ENCODE data around the gene DDX1. TPM values are rescaled to one million over a fixed set of nuclear protein-coding genes. Genes with fewer than 3 reads are reported as not detected.
"Not testable (repeated sequence)": the region's sequence is repeated elsewhere in the genome, so short reads cannot be mapped to it uniquely, and the experiment has no call there.

DDX1 gene
- total RNA-seq, 1 donor from 2014 or later: 81.3 TPM

GRCh38 chr2:15606481-15607441, 15.1 kb downstream of the DDX1 start:
- Histone ChIP-seq H3K4me3 (ENCODE audit: low read depth, low read length) (no peak overlapping the region), H3K27me3 (ENCODE audit: control insufficient read depth, insufficient read depth, low read length) (no peaks in the 10 kb centered on the region), H3K36me3 (ENCODE audit: control insufficient read depth, insufficient read depth, low read length) (peaks cover 12% of the 10 kb centered on the region)
- no peak for TF ChIP-seq CTCF (IDR thresholded peaks at IDR 0.05; ENCODE audit: insufficient read depth, low read length, severe bottlenecking)
- DNase-seq (ENCODE audit: low read depth) (no peak), FAIRE-seq (no peak)

- FAIRE-seq (no peak), DNase-seq (ENCODE audit: low read depth) (no peak)
- H3K4me3 ChIP-seq (ENCODE audit: low read depth, low read length): no peak overlapping the region
- no peaks in the 10 kb centered on the region for H3K27me3 ChIP-seq (ENCODE audit: control insufficient read depth, insufficient read depth, low read length)
- peaks cover 10% of the 10 kb centered on the region for H3K36me3 ChIP-seq (ENCODE audit: control insufficient read depth, insufficient read depth, low read length)
- no peak for TF ChIP-seq CTCF (IDR thresholded peaks at IDR 0.05; ENCODE audit: insufficient read depth, low read length, severe bottlenecking)
These were observed 16.2 kb downstream of the DDX1 start for GRCh38 chr2:15607709-15608391.

- Histone ChIP-seq H3K27me3 (ENCODE audit: control insufficient read depth, insufficient read depth, low read length) (no peaks in the 10 kb centered on the region), H3K36me3 (ENCODE audit: control insufficient read depth, insufficient read depth, low read length) (peaks cover 11% of the 10 kb centered on the region), H3K4me3 (ENCODE audit: low read depth, low read length) (no peak overlapping the region)
- FAIRE-seq (no peak), DNase-seq (ENCODE audit: low read depth) (no peak)
- no peak for TF ChIP-seq CTCF (IDR thresholded peaks at IDR 0.05; ENCODE audit: insufficient read depth, low read length, severe bottlenecking)
These were observed 16.7 kb downstream of the DDX1 start for GRCh38 chr2:15608392-15608761.

GRCh38 chr2:15609341-15610042, 17.8 kb downstream of the DDX1 start:
- FAIRE-seq (no peak), DNase-seq (ENCODE audit: low read depth) (no peak)
- TF ChIP-seq CTCF (IDR thresholded peaks at IDR 0.05; ENCODE audit: insufficient read depth, low read length, severe bottlenecking): no peak
- H3K27me3 ChIP-seq (ENCODE audit: control insufficient read depth, insufficient read depth, low read length): no peaks in the 10 kb centered on the region
- H3K4me3 ChIP-seq (ENCODE audit: low read depth, low read length): no peak overlapping the region
- peaks cover 10% of the 10 kb centered on the region for H3K36me3 ChIP-seq (ENCODE audit: control insufficient read depth, insufficient read depth, low read length)

- Histone ChIP-seq H3K36me3 (ENCODE audit: control insufficient read depth, insufficient read depth, low read length) (peaks cover 5% of the 10 kb centered on the region), H3K27me3 (ENCODE audit: control insufficient read depth, insufficient read depth, low read length) (no peaks in the 10 kb centered on the region), H3K4me3 (ENCODE audit: low read depth, low read length) (no peak overlapping the region)
- TF ChIP-seq CTCF (IDR thresholded peaks at IDR 0.05; ENCODE audit: insufficient read depth, low read length, severe bottlenecking): no peak
- DNase-seq (ENCODE audit: low read depth): no peak
- FAIRE-seq: no peak
These were observed 18.8 kb downstream of the DDX1 start for GRCh38 chr2:15610430-15610952.

- not testable (repeated sequence) for DNase-seq (ENCODE audit: low read depth); FAIRE-seq; H3K36me3 ChIP-seq (ENCODE audit: control insufficient read depth, insufficient read depth, low read length); H3K27me3 ChIP-seq (ENCODE audit: control insufficient read depth, insufficient read depth, low read length); H3K4me3 ChIP-seq (ENCODE audit: low read depth, low read length)
These were observed 20.4 kb downstream of the DDX1 start for GRCh38 chr2:15612101-15612500.
